ENCODE data around the gene PRKG1.

GRCh38 chr10:51606825-51607462 is 532.7 kb downstream of the PRKG1 start:
- TF ChIP-seq CTCF (IDR thresholded peaks at IDR 0.05) (no peak), POLR2A (IDR thresholded peaks at IDR 0.05) (no peak), POLR2AphosphoS5 (IDR thresholded peaks at IDR 0.05) (no peak), EP300 (IDR thresholded peaks at IDR 0.05) (no peak)
